ENCODE data around the gene DNAJC17.
A peak's percentile ranks its signal among the peaks of the same experiment; 100 is the strongest.

DNAJC17 gene

DNA sequence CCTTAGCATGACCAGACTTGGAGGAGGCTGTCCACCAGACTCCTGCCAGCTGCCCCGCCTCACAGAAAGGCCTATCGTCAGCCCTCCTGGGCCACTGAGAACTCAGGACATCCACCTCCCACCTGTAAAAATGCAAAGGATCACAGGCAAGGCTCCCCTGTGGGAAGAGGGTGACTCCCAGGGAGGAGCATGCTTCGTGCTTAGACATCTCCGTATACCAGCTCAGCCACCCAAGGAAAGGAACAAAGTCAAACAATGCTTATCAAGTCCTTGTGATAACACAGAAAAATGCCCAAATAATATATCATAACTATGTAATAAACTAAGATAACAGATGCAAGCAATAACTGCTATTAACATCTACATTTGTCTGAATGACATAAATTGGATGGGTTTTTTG is 56.4 kb downstream of the DNAJC17 start:
- no peak overlapping the region for H3K4me3 ChIP-seq (ENCODE audit: control insufficient read depth, low read depth, low read length)
- no peak for TF ChIP-seq CTCF (conservative IDR thresholded peaks at IDR 0.05; ENCODE audit: control insufficient read depth, insufficient read depth, low read depth, low read length)
- DNase-seq (ENCODE audit: low read depth) = no peak

GRCh38 chr15:40749151-40749630 is 58.1 kb downstream of the DNAJC17 start:
- no peak overlapping the region for H3K4me3 ChIP-seq (ENCODE audit: control insufficient read depth, low read depth, low read length)
- no peak for DNase-seq (ENCODE audit: low read depth)
- TF ChIP-seq CTCF (conservative IDR thresholded peaks at IDR 0.05; ENCODE audit: control insufficient read depth, insufficient read depth, low read depth, low read length) = no peak

GRCh38 chr15:40747685-40748631 is 59.3 kb downstream of the DNAJC17 start:
- DNase-seq (ENCODE audit: low read depth) = no peak
- H3K4me3 ChIP-seq (ENCODE audit: control insufficient read depth, low read depth, low read length) = no peak overlapping the region
- no peak for TF ChIP-seq CTCF (conservative IDR thresholded peaks at IDR 0.05; ENCODE audit: control insufficient read depth, insufficient read depth, low read depth, low read length)

- H3K4me3 ChIP-seq (ENCODE audit: control insufficient read depth, low read depth, low read length) = no peak overlapping the region
- no peak for TF ChIP-seq CTCF (conservative IDR thresholded peaks at IDR 0.05; ENCODE audit: control insufficient read depth, insufficient read depth, low read depth, low read length)
- peak; percentile 36 for DNase-seq (ENCODE audit: low read depth)
Observed at GRCh38 chr15:40746916-40747418, 60.3 kb downstream of the DNAJC17 start.

- TF ChIP-seq CTCF (conservative IDR thresholded peaks at IDR 0.05; ENCODE audit: control insufficient read depth, insufficient read depth, low read depth, low read length) = no peak
- no peak for DNase-seq (ENCODE audit: low read depth)
- H3K4me3 ChIP-seq (ENCODE audit: control insufficient read depth, low read depth, low read length) = no peak overlapping the region
Observed at GRCh38 chr15:40744815-40745152, 62.5 kb downstream of the DNAJC17 start.

DNA sequence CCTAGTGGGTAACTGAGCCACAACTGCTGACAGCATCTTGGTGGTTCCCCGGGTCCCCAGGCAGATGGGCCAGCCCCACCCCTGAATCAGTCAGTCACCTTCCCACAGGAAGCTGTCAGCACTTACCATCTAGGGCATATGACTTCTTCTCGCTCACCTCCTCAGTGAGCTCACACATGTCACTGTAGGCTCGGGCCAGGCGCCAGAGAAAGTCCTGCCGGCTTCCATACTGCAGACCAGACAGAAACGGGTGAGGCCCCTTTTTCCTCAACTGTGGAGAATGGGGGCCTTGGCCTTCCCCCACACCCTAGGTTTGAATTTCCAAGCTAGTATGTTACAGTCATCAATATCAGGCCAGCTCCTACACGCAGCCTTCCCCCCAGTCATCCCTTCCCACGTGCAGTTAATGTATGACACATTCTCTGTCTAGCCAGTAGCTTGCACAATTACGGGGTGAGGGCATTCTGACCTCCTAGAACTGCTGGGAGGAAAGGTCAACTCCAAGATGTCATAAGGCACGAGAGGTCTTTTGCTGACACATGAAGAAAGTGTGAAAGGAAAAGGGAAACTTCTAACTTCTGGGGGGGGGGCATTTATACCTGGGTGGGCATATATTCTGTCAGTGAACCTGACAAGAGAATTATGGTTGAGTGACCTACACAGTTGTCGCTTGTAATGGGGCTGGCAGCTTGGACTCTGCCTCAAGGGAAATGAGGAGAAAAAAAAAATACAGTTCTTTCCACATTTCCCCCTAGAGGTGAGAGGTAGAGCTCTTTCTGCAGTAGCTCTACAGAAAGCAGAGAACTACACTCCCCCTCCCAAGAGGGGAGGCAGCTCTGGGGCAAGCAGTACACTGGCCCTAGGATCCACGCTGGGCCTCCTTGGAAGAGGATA is 63.1 kb downstream of the DNAJC17 start:
- TF ChIP-seq CTCF (conservative IDR thresholded peaks at IDR 0.05; ENCODE audit: control insufficient read depth, insufficient read depth, low read depth, low read length) = no peak
- no peak overlapping the region for H3K4me3 ChIP-seq (ENCODE audit: control insufficient read depth, low read depth, low read length)
- DNase-seq (ENCODE audit: low read depth) = peak; percentile 94

Data from fibroblast of mammary gland (primary cell).